ENCODE data around the gene UGT1A4.

UGT1A4 gene

GRCh38 chr2:233793465-233794127 is 75.1 kb downstream of the UGT1A4 start:
- DNase-seq (ENCODE audit: low read depth) = no peak
- in situ Hi-C loops (cut with HindIII; ENCODE audit: low sequenced_read_pairs) = no loop called here
- TF ChIP-seq CTCF (IDR thresholded peaks at IDR 0.05; ENCODE audit: low read depth, low read length, missing control alignments) = no peak
- no peak overlapping the region for H3K4me3 ChIP-seq (ENCODE audit: low read depth, low read length)

- no peak overlapping the region for H3K4me3 ChIP-seq (ENCODE audit: low read depth, low read length)
- TF ChIP-seq CTCF (IDR thresholded peaks at IDR 0.05; ENCODE audit: low read depth, low read length, missing control alignments) = no peak
- in situ Hi-C loops (cut with HindIII; ENCODE audit: low sequenced_read_pairs) = no loop called here
- no peak for DNase-seq (ENCODE audit: low read depth)
These were observed 75.7 kb downstream of the UGT1A4 start for GRCh38 chr2:233794128-233794658.

GRCh38 chr2:233795735-233796171 is 77.2 kb downstream of the UGT1A4 start:
- no peak for TF ChIP-seq CTCF (IDR thresholded peaks at IDR 0.05; ENCODE audit: low read depth, low read length, missing control alignments)
- H3K4me3 ChIP-seq (ENCODE audit: low read depth, low read length) = no peak overlapping the region
- in situ Hi-C loops (cut with HindIII; ENCODE audit: low sequenced_read_pairs) = no loop called here
- no peak for DNase-seq (ENCODE audit: low read depth)

GRCh38 chr2:233796254-233796653 is 77.7 kb downstream of the UGT1A4 start:
- in situ Hi-C loops (cut with HindIII; ENCODE audit: low sequenced_read_pairs) = no loop called here
- H3K4me3 ChIP-seq (ENCODE audit: low read depth, low read length) = no peak overlapping the region
- no peak for TF ChIP-seq CTCF (IDR thresholded peaks at IDR 0.05; ENCODE audit: low read depth, low read length, missing control alignments)
- DNase-seq (ENCODE audit: low read depth) = no peak

- no peak for TF ChIP-seq CTCF (IDR thresholded peaks at IDR 0.05; ENCODE audit: low read depth, low read length, missing control alignments)
- no peak overlapping the region for H3K4me3 ChIP-seq (ENCODE audit: low read depth, low read length)
- in situ Hi-C loops (cut with HindIII; ENCODE audit: low sequenced_read_pairs) = no loop called here
- DNase-seq (ENCODE audit: low read depth) = no peak
These were observed 80.0 kb downstream of the UGT1A4 start for GRCh38 chr2:233798335-233799086.

GRCh38 chr2:233799087-233799665 is 80.6 kb downstream of the UGT1A4 start:
- in situ Hi-C loops (cut with HindIII; ENCODE audit: low sequenced_read_pairs) = no loop called here
- H3K4me3 ChIP-seq (ENCODE audit: low read depth, low read length) = no peak overlapping the region
- DNase-seq (ENCODE audit: low read depth) = no peak
- TF ChIP-seq CTCF (IDR thresholded peaks at IDR 0.05; ENCODE audit: low read depth, low read length, missing control alignments) = no peak

Measured in astrocyte of the cerebellum (primary cell).